NCI-H2107 treated with DMSO at 0.1 percent for 48 hours (cell line): ENCODE results near the gene FLOT2.
"Not testable (repeated sequence)": the region's sequence is repeated elsewhere in the genome, so short reads cannot be mapped to it uniquely, and the experiment has no call there.

Experiments used
- DNase-seq: peaks from one replicate; lab custom pipeline; 2025; ENCODE audit not compliant: unreplicated experiment; lab: John Stamatoyannopoulos, UW

The FLOT2 gene

GRCh38 chr17:28916302-28916934, 18.9 kb upstream of the FLOT2 start:
- DNase-seq = peak; percentile 20

- DNase-seq = no peak
Observed at GRCh38 chr17:28912938-28913333, 15.4 kb upstream of the FLOT2 start.

GRCh38 chr17:28912281-28912937, 14.9 kb upstream of the FLOT2 start:
- no peak for DNase-seq

GRCh38 chr17:28911411-28912045, 14.0 kb upstream of the FLOT2 start:
- no peak for DNase-seq

GRCh38 chr17:28910534-28910933, 13.0 kb upstream of the FLOT2 start:
- no peak for DNase-seq

- no peak for DNase-seq
Observed at GRCh38 chr17:28908640-28909167, 11.2 kb upstream of the FLOT2 start.

GRCh38 chr17:28907709-28908475, 10.4 kb upstream of the FLOT2 start:
- no peak for DNase-seq

- DNase-seq = no peak
Observed at GRCh38 chr17:28906706-28907438, 9.3 kb upstream of the FLOT2 start.

GRCh38 chr17:28906276-28906675, 8.7 kb upstream of the FLOT2 start:
- no peak for DNase-seq

GRCh38 chr17:28904800-28905199, 7.3 kb upstream of the FLOT2 start:
- DNase-seq = no peak

GRCh38 chr17:28903546-28903841, 6.0 kb upstream of the FLOT2 start:
- DNase-seq = not testable (repeated sequence)

- DNase-seq = peak; percentile 88
Observed at GRCh38 chr17:28902819-28903545, 5.4 kb upstream of the FLOT2 start, which contains the start of gene DHRS13. Gene DHRS13, minus strand, starts transcription at chr17:28903079. Its CDS starts 135 bp downstream, at chr17:28902944.

- peak; percentile 18 for DNase-seq
Observed at GRCh38 chr17:28901866-28902818, 4.6 kb upstream of the FLOT2 start.

- no peak for DNase-seq
Observed at GRCh38 chr17:28900986-28901726, 3.6 kb upstream of the FLOT2 start.

- no peak for DNase-seq
Observed at GRCh38 chr17:28899212-28899815, 1.8 kb upstream of the FLOT2 start.

- no peak for DNase-seq
Observed at GRCh38 chr17:28898527-28898955, 1.0 kb upstream of the FLOT2 start.

GRCh38 chr17:28897769-28898526, 415 bp upstream of the FLOT2 start:
- DNase-seq = no peak
